HG02610 (cell line): ENCODE results near the gene ATP13A1.

ENCODE experiments used
- ATAC-seq: cut with Tn5 transposase; IDR thresholded peaks from one replicate; pipeline ENCODE4 v1.9.1; 2021; ENCODE audit warnings: mild to moderate bottlenecking, moderate library complexity; ENCODE audit not compliant: unreplicated experiment

Gene ATP13A1

GRCh38 chr19:19645233-19645870 lies 18.1 kb downstream of the ATP13A1 start:
- ATAC-seq, result no peak

- ATAC-seq, result no peak
Measured at GRCh38 chr19:19644054-19644388, 19.5 kb downstream of the ATP13A1 start.

DNA sequence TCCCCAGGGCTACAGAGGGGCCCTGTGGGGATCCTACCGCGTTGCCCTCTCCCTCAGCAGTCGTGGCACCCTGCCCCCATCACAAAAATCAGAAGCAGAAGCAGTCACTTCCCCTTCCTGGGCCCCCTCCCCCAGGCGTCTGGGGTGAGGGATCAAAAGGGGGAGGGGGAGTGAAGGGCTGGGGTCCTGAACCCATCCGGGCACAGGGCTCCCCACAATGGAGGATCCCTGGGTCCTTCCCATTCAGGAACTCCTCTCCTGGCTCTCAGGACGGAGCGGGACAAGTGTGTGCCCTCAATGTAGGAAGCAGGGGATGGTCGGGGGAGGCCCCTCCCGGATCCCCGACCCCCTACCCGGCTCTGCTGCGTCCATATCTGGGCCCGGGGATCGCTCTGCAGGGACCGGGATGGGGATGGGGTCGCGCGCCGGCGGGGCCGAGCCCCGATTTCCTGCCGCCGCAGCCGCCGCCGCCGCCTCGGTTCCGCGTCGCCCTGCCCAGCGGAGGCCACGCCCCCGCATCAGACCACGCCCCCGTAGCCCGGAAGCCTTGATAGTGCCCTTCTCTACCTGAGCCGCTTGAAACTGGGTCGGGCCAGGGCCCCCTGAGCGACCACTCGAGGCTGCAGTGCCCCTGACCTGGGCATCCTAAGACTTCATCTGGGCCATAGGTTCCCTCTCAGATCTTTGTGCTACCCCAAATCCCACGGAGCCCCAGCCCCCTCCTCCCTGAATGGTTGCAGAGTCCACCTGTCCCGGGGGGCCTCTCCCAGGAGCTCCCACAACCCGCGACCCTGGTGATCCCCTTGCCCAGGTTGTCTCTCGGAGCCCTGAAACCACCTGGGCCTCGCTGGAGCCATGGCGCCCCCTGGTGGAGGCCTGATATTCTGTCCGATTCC lies 20.1 kb downstream of the ATP13A1 start, which contains the start of gene GMIP:
TSS of gene GMIP (minus strand) at position 500 of the 896 bp plus-strand sequence. CDS start at position 372, 128 bp downstream.
- ATAC-seq, result peak; percentile 66

- peak; percentile 18 for ATAC-seq
Measured at GRCh38 chr19:19642506-19643157, 20.8 kb downstream of the ATP13A1 start.

- ATAC-seq, result no peak
Measured at GRCh38 chr19:19637523-19638251, 25.8 kb downstream of the ATP13A1 start.

DNA sequence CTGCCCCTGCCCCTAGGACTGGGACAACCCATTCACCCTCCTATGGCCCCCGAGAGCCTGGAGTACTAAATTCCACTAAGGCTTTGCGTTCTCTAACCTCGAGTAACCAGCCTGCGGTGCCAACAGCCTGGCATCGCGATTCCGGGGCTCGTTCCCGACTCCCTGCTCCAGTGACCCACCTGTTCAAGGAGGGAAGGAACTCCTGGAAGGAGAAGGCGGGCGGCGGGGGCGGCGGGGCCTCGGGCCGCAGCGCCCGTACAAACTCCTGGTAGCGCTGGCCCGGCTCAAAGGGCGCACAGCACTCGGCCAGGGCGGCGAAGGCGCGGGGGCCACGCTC lies 26.3 kb downstream of the ATP13A1 start:
- ATAC-seq, result no peak

DNA sequence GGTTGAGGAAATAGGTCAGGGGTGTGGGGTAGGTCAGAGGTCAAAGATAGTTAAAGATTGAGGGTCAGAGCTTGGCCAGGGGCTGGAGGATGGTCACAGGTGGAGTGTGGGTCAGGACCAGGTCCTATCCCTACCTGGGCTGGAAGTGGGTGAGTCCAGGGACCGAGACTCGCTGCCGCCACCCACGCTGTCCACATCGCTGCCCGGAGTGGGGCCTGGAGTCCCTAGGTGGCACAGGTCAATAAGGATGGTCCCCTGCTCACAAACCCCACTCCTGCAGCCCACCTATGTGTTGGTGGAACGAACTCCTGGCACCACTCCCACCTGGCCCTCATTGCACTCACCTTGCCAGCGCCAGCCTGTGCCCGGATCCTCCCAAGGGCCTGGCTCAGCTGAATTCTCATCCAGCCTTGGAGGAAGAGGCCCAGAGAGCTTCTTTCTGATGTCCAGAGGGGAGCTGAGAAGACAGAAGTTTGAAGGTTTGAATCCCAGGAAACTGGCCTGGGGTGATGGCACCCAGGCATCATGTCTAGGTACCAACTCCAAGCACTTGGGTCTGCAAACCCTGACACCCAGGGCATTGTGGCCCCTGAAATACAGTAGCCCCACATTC lies 26.8 kb downstream of the ATP13A1 start:
- ATAC-seq, result no peak

DNA sequence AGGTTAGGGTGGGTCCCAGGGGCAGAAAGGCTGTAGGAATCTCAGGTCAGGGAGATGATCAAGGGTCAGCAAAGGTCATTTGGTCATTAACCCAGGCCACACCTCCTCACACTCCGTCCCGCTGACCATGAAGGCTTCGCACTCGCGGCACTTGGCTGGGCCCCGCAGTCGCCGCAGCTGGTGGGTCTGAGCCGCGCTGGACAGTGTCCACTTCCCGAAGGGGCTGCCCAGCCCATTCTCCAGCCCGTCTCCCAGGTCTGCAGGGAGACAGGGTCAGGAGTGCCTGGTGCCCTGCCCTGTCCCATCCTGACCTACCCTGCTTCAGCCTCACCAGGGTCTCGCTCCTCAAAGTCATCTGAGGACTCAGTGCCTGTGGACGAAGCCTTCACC lies 28.2 kb downstream of the ATP13A1 start:
- ATAC-seq, result no peak

GRCh38 chr19:19634516-19635312 lies 28.8 kb downstream of the ATP13A1 start:
- ATAC-seq, result no peak

- ATAC-seq, result no peak
Measured at GRCh38 chr19:19633711-19634515, 29.6 kb downstream of the ATP13A1 start.

GRCh38 chr19:19632661-19633060 lies 30.8 kb downstream of the ATP13A1 start:
- ATAC-seq, result no peak

- no peak for ATAC-seq
Measured at GRCh38 chr19:19631346-19631745, 32.1 kb downstream of the ATP13A1 start.

DNA sequence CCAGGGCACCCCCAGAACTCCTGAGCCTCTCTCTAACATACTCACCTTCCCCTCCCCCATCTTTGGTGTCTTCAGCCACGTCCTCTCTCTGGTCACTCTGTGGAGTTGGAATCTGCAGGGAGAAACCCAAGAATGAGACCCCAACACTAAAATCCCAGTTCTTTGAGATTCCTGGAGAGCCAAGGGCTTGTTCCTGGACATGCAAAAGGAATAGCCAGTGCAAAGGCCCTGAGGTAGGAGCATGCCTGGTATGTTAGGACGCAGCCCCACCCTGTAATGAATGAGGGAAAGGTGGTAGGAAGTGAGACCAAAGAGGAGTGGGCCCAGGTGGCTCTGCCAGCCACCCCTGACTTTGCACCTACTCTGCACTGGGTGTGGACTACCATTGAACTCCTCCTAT lies 33.0 kb downstream of the ATP13A1 start:
- ATAC-seq, result no peak

DNA sequence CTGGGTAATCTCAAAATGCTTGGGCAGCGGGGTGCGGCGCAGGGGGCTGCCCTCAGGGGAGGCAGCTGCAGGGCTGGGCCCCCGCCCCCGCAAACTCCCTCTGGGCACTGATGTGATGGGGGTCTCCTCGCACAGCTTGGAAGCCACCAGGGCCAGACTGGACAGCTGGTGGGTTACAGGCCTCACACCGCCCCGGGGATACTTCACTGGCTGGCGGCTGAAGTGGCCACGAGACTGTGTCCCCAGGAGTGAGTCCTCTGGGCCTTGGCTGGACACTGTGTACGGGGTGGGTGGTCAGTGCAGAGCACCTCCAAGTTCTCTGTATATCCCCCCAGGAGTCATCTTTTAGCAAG lies 33.4 kb downstream of the ATP13A1 start:
- no peak for ATAC-seq

DNA sequence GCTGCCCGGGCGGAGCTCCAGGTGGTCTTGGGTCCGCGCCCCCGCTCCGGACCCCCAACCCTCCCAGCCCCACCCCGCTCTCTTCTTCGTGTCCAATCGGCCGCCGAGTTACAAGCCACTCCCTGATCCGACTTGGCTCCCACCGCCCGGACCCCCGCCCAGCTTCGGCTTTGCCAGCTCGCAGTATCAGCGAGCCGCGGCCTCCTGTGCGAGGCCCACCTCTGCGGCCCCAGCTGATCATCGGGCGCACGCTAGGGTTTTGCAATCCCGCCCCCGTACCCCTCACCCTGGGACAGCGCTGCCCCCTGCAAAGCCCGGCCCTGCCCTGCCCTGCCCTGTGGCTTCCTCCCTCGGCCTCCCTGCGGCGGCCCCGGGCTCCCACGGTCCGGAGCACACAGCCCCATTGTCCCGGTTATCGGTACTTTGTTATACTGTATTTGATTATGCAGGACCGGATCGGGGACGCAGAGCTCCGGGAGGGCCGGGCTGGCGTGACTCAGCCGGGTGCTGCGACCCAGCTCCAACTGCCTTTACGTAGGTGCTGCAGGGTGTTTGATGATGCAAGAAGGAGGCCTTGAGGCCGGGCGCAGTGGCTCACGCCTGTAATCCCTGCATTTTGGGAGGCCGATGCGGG lies 34.9 kb downstream of the ATP13A1 start:
- peak; percentile 5 for ATAC-seq

GRCh38 chr19:19627621-19628500 lies 35.6 kb downstream of the ATP13A1 start, which contains the start of gene LPAR2:
Gene LPAR2 (minus strand): TSS chr19:19628220. CDS start chr19:19627275, 945 bp downstream.
- peak; percentile 53 for ATAC-seq
